A549 (cell line): ENCODE results near the gene TANGO2. TPM values are rescaled to one million over a fixed set of nuclear protein-coding genes. Genes with fewer than 3 reads are reported as not detected.
A peak's percentile ranks its signal among the peaks of the same experiment; 100 is the strongest.

Experiments used
- ATAC-seq, 2 experiments: fragments of 200-7000 bp in 1 of 2; fragments of >200 bp in 1 of 2; cut with Nextera tagmentation in 1 of 2; cut with Tn5 transposase in 1 of 2; 3 replicates each; pipeline versions ENCODE4 v1.8.0 to v1.9.1; 2018 to 2020; ENCODE audit warnings: mild to moderate bottlenecking in 1 of 2, moderate library complexity in 1 of 2
- CTCF ChIA-PET: fragments of 300-600 bp; sonication (Branson Sonifier 250); formaldehyde crosslinking; extraction: SDS; loops from one replicate; lab custom pipeline; 2021; ENCODE audit warnings: antibody characterized with exemption, inconsistent platforms; lab: Yijun Ruan, JAX
- POLR2A ChIA-PET: fragments of 350-600 bp; formaldehyde crosslinking; extraction: SDS; loops from one replicate; lab custom pipeline; 2021; ENCODE audit warnings: antibody characterized with exemption, inconsistent platforms; lab: Yijun Ruan, JAX
- DNase-seq, 2 experiments: peaks; one replicate each; pipeline versions ENCODE4 v3.0.0 to v3.0.0-alpha.2; 2011 to 2016; ENCODE audit warnings: low read depth in 1 of 2, low spot score in 1 of 2
- FAIRE-seq: peaks from 2 replicates; lab custom pipeline; 2011; peaks lifted over from hg19 to GRCh38; lab: Jason Lieb, UNC
- H3K27ac ChIP-seq, 2 experiments: fragments of >200 bp; sonication (Bioruptor Twin); formaldehyde crosslinking; 3 replicates each; pipeline ENCODE4 v1.5.1; 2016 to 2017
- H3K4me1 ChIP-seq: fragments of >200 bp; sonication (Bioruptor Twin); formaldehyde crosslinking; 3 replicates; pipeline ENCODE4 v1.6.1; 2016
- H3K4me2 ChIP-seq: fragments of >200 bp; sonication (Bioruptor Twin); formaldehyde crosslinking; 3 replicates; pipeline ENCODE4 v1.6.1; 2016
- H3K4me3 ChIP-seq: fragments of >200 bp; sonication (Bioruptor Twin); formaldehyde crosslinking; 3 replicates; pipeline ENCODE4 v1.5.1; 2016
- H3K9me3 ChIP-seq: fragments of >200 bp; sonication (Bioruptor Twin); formaldehyde crosslinking; 3 replicates; pipeline ENCODE4 v1.6.1; 2016
- BHLHE40 ChIP-seq: IDR thresholded peaks from 2 replicates; pipeline ENCODE4 v1.6.1; 2012; ENCODE audit warnings: low read depth, low read length, inconsistent platforms
- CBX8 ChIP-seq: fragments of 200-600 bp; sonication (generic); IDR thresholded peaks from 2 replicates; pipeline ENCODE4 v1.6.1; 2016
- CHD2 ChIP-seq: fragments of 150-350 bp; IDR thresholded peaks from 2 replicates; pipeline ENCODE4 v1.6.1; 2014; ENCODE audit warnings: low read length; ENCODE audit not compliant: partially characterized antibody
- CHD4 ChIP-seq: fragments of 200-600 bp; sonication (generic); IDR thresholded peaks from 2 replicates; pipeline ENCODE4 v1.6.1; 2016; ENCODE audit warnings: antibody characterized with exemption, mild to moderate bottlenecking, borderline replicate concordance
- ESRRA ChIP-seq: fragments of 150-350 bp; IDR thresholded peaks from 2 replicates; pipeline ENCODE4 v1.6.1; 2014; ENCODE audit warnings: mild to moderate bottlenecking, low read length, borderline replicate concordance
- FOSL2 ChIP-seq, 2 experiments: fragments of 450-650 bp in 1 of 2; fragments of >200 bp in 1 of 2; sonication (Bioruptor Twin) in 1 of 2; formaldehyde crosslinking; IDR thresholded peaks; 2 replicates each; pipeline versions ENCODE4 v1.5.0 to v1.6.1; 2016 to 2020; ENCODE audit warnings: mild to moderate bottlenecking in 1 of 2, moderate library complexity in 1 of 2
- GATA3 ChIP-seq: IDR thresholded peaks from 2 replicates; pipeline ENCODE4 v1.6.1; 2012; ENCODE audit warnings: borderline replicate concordance
- HEYL ChIP-seq: fragments of 250-450 bp; sonication (Bioruptor Pico); IDR thresholded peaks from 2 replicates; pipeline ENCODE4 v1.8.0; 2021; ENCODE audit warnings: mild to moderate bottlenecking, moderate library complexity
- HMGXB4 ChIP-seq: fragments of 250-450 bp; sonication (Bioruptor Pico); IDR thresholded peaks from 2 replicates; pipeline ENCODE4 v1.5.0; 2021; ENCODE audit warnings: mild to moderate bottlenecking, moderate library complexity, borderline replicate concordance
- HOXB5 ChIP-seq: fragments of 250-450 bp; sonication (Bioruptor Pico); IDR thresholded peaks from 2 replicates; pipeline ENCODE4 v1.5.0; 2020; ENCODE audit warnings: mild to moderate bottlenecking, moderate library complexity
- KDM1A ChIP-seq: fragments of 200-600 bp; sonication (generic); IDR thresholded peaks from 2 replicates; pipeline ENCODE4 v1.6.1; 2016; ENCODE audit warnings: low read depth, mild to moderate bottlenecking
- MAX ChIP-seq: IDR thresholded peaks from 2 replicates; pipeline ENCODE4 v1.6.1; 2012
- MYC ChIP-seq: IDR thresholded peaks from 2 replicates; pipeline ENCODE4 v1.6.1; 2012; ENCODE audit warnings: mild to moderate bottlenecking, inconsistent platforms, low read length, improper control_type of control experiment, borderline replicate concordance
- PHF8 ChIP-seq: fragments of 200-600 bp; sonication (generic); IDR thresholded peaks from 2 replicates; pipeline ENCODE4 v1.6.1; 2016; ENCODE audit warnings: low read depth, mild to moderate bottlenecking, antibody characterized with exemption, moderate library complexity, borderline replicate concordance
- POLR2AphosphoS2 ChIP-seq: conservative IDR thresholded peaks from 2 replicates; pipeline ENCODE4 v1.6.1; 2012; ENCODE audit warnings: low read length, improper control_type of control experiment, inconsistent platforms
- RNF2 ChIP-seq: fragments of 200-600 bp; sonication (generic); IDR thresholded peaks from 2 replicates; pipeline ENCODE4 v1.6.1; 2016; ENCODE audit warnings: low read depth, mild to moderate bottlenecking, antibody characterized with exemption, moderate library complexity, borderline replicate concordance
- SMC3 ChIP-seq: fragments of >200 bp; sonication (Bioruptor Twin); formaldehyde crosslinking; IDR thresholded peaks from 3 replicates; pipeline ENCODE4 v1.6.1; 2018; ENCODE audit warnings: inconsistent platforms
- TFCP2L1 ChIP-seq: fragments of 250-450 bp; sonication (Bioruptor Pico); IDR thresholded peaks from 2 replicates; pipeline ENCODE4 v1.5.0; 2021; ENCODE audit warnings: mild to moderate bottlenecking
- TP53 ChIP-seq: fragments of 250-450 bp; sonication (Bioruptor Pico); IDR thresholded peaks from 2 replicates; pipeline ENCODE4 v1.5.0; 2021; ENCODE audit warnings: mild to moderate bottlenecking, moderate library complexity
- ZFP36 ChIP-seq: fragments of 450-650 bp; IDR thresholded peaks from 2 replicates; pipeline ENCODE4 v1.6.1; 2014; ENCODE audit warnings: borderline replicate concordance; ENCODE audit not compliant: partially characterized antibody
- WGBS: methylation state at CpG from one replicate; pipeline ENCODE4 v1.1.6; 2017; ENCODE audit errors: missing lambda C conversion rate; 5-methylcytosine and 5-hydroxymethylcytosine counted together
- polyA plus RNA-seq, 4 experiments: library from polyadenylated mRNA; depleted of rRNA in 3 of 4; stranded (reverse); fragments of >200 nt; fragmentation: RNase III in 1 of 4; extraction: RNeasy Plus Mini Kit Qiagen cat#74134 plus additional on column Dnase treatment in 1 of 4; gene quantifications; 2 replicates in 3 of 4; 3 replicates in 1 of 4; pipeline ENCODE4 v1.2.3, GENCODE V29; 2011 to 2017

Gene TANGO2
- polyA plus RNA-seq, 2 of the 4 experiments (the other 2 are of a cell fraction), result 13.2 to 13.8 TPM

- no peak for TF ChIP-seq CHD4
Observed at GRCh38 chr22:19981961-19982920, 38.7 kb upstream of the TANGO2 start (continued).

GRCh38 chr22:19982991-19983578, 37.8 kb upstream of the TANGO2 start:
- CTCF ChIA-PET, result interaction anchor here (1.5 to 3.6 kb wide), 2 partner anchors 29 to 30 kb away, joined by 4 to 14 read pairs; no protein-coding TSS in a partner anchor
- H3K27ac ChIP-seq, result peak overlapping the region in 1 of 2 experiments; percentile 69; a peak in 2 of 6 replicates
- H3K4me1 ChIP-seq, result peaks cover 20% of the 10 kb centered on the region
- TF ChIP-seq MYC (no peak), POLR2AphosphoS2 (no peak), MAX (no peak), PHF8 (no peak)
- DNase-seq (no peak), FAIRE-seq (no peak), ATAC-seq (no peak)
- H3K4me2 ChIP-seq, result no peak overlapping the region
- no peaks in the 10 kb centered on the region for H3K9me3 ChIP-seq
- POLR2A ChIA-PET, result no interaction called here
- no peak overlapping the region for H3K4me3 ChIP-seq
- 80% methylated on average over 1 of the region's 8 CpGs for WGBS

- 69% methylated on average over 4 of the region's 5 CpGs for WGBS
- peaks cover 20% of the 10 kb centered on the region for H3K4me1 ChIP-seq
- H3K4me2 ChIP-seq, result peak overlapping the region; percentile 34
- FAIRE-seq, result no peak
- ChIA-PET POLR2A (no interaction called here), CTCF (interaction anchor here (1.2 to 3.6 kb wide), 4 partner anchors 13 to 30 kb away, joined by 3 to 14 read pairs (median 6); no protein-coding TSS in a partner anchor)
- H3K27ac ChIP-seq, result peak overlapping the region; percentile 49 to 69; a peak in 5 of 6 replicates
- H3K4me3 ChIP-seq, result no peak overlapping the region
- no peak for DNase-seq
- no peak for ATAC-seq
- no peaks in the 10 kb centered on the region for H3K9me3 ChIP-seq
- no peak for TF ChIP-seq ZFP36
- TF ChIP-seq TFCP2L1 (CRISPR knock-in tag), result no peak
Observed at GRCh38 chr22:19983741-19984140, 37.2 kb upstream of the TANGO2 start.

GRCh38 chr22:19984201-19984753, 36.6 kb upstream of the TANGO2 start:
- Histone ChIP-seq H3K4me2 (peak overlapping the region; percentile 34), H3K4me3 (no peak overlapping the region), H3K4me1 (peaks cover 20% of the 10 kb centered on the region), H3K27ac (peak overlapping the region; percentile 49 to 69; a peak in 5 of 6 replicates), H3K9me3 (no peaks in the 10 kb centered on the region)
- FAIRE-seq, result no peak
- POLR2A ChIA-PET, result no interaction called here
- TF ChIP-seq SMC3 (no peak), FOSL2 (IDR thresholded peaks at IDR 0.05) (no peak), FOSL2 (CRISPR knock-in tag; IDR thresholded peaks at IDR 0.05) (peak; percentile 17; the same call in 1 of the 2 replicates)
- DNase-seq, result peak; percentile 43 to 61
- peak; percentile 44 to 58; a peak in 5 of 6 replicates for ATAC-seq
- CTCF ChIA-PET, result interaction anchor here (1.2 to 3.6 kb wide), 5 partner anchors 14 to 31 kb away, joined by 3 to 14 read pairs (median 5); no protein-coding TSS in a partner anchor
- 40% methylated on average over 8 of the region's 19 CpGs for WGBS

- 97% methylated on average over 7 of the region's 11 CpGs for WGBS
- H3K9me3 ChIP-seq, result no peaks in the 10 kb centered on the region
- FAIRE-seq, result no peak
- CTCF ChIA-PET, result interaction anchor here (1.2 to 3.6 kb wide), 6 partner anchors 13 to 31 kb away, joined by 3 to 14 read pairs (median 5); no protein-coding TSS in a partner anchor
- no peak for ATAC-seq
- no peak overlapping the region for H3K4me3 ChIP-seq
- POLR2A ChIA-PET, result interaction anchor here (0.7 kb wide), 1 partner anchor 31 kb away, joined by 3 read pairs; no protein-coding TSS in a partner anchor
- peak overlapping the region; percentile 20 to 54; a peak in 2 of 6 replicates for H3K27ac ChIP-seq
- H3K4me1 ChIP-seq, result peaks cover 20% of the 10 kb centered on the region
- no peak for DNase-seq
- peak overlapping the region; percentile 34; the same call in 2 of the 3 replicates for H3K4me2 ChIP-seq
- TF ChIP-seq TP53 (CRISPR knock-in tag) (no peak), HMGXB4 (CRISPR knock-in tag) (no peak), HEYL (CRISPR knock-in tag) (no peak), FOSL2 (IDR thresholded peaks at IDR 0.05) (no peak), FOSL2 (CRISPR knock-in tag; IDR thresholded peaks at IDR 0.05) (no peak), BHLHE40 (no peak), GATA3 (no peak), CBX8 (no peak), KDM1A (no peak), MYC (no peak), ESRRA (no peak), CHD2 (no peak), RNF2 (no peak), HOXB5 (CRISPR knock-in tag) (no peak), TFCP2L1 (CRISPR knock-in tag) (no peak)
Observed at GRCh38 chr22:19984851-19985811, 35.8 kb upstream of the TANGO2 start.
